ENCODE results near the gene NXPH1.
A peak's percentile ranks its signal among the peaks of the same experiment; 100 is the strongest.
"Not testable (repeated sequence)": the region's sequence is repeated elsewhere in the genome, so short reads cannot be mapped to it uniquely, and the experiment has no call there.

Gene NXPH1

GRCh38 chr7:8612584-8612983, 179.2 kb downstream of the NXPH1 start:
- DNase-seq: no peak

- no peak for DNase-seq
These were observed 179.8 kb downstream of the NXPH1 start for GRCh38 chr7:8613191-8613590.

GRCh38 chr7:8615019-8615418, 181.6 kb downstream of the NXPH1 start:
- no peak for DNase-seq

- DNase-seq: no peak
These were observed 185.1 kb downstream of the NXPH1 start for GRCh38 chr7:8618441-8619070.

- no peak for DNase-seq
These were observed 186.8 kb downstream of the NXPH1 start for GRCh38 chr7:8620169-8620568.

- no peak for DNase-seq
These were observed 192.2 kb downstream of the NXPH1 start for GRCh38 chr7:8625612-8626011.

- DNase-seq: no peak
These were observed 193.9 kb downstream of the NXPH1 start for GRCh38 chr7:8627325-8627724.

- no peak for DNase-seq
These were observed 195.2 kb downstream of the NXPH1 start for GRCh38 chr7:8628656-8629055.

- DNase-seq: no peak
These were observed 196.1 kb downstream of the NXPH1 start for GRCh38 chr7:8629504-8629903.

GRCh38 chr7:8637322-8637721, 203.9 kb downstream of the NXPH1 start:
- DNase-seq: no peak

GRCh38 chr7:8638076-8638475, 204.7 kb downstream of the NXPH1 start:
- peak; percentile 11 for DNase-seq

GRCh38 chr7:8639668-8640067, 206.3 kb downstream of the NXPH1 start:
- DNase-seq: no peak

GRCh38 chr7:8640671-8641070, 207.3 kb downstream of the NXPH1 start:
- DNase-seq: no peak

GRCh38 chr7:8668627-8669500, 235.5 kb downstream of the NXPH1 start:
- DNase-seq: no peak

GRCh38 chr7:8669501-8669851, 236.1 kb downstream of the NXPH1 start:
- DNase-seq: no peak

GRCh38 chr7:8684426-8684825, 251.0 kb downstream of the NXPH1 start:
- DNase-seq: no peak

- no peak for DNase-seq
These were observed 266.6 kb downstream of the NXPH1 start for GRCh38 chr7:8699875-8700624.

- no peak for DNase-seq
These were observed 269.4 kb downstream of the NXPH1 start for GRCh38 chr7:8702807-8703206.

- no peak for DNase-seq
These were observed 276.7 kb downstream of the NXPH1 start for GRCh38 chr7:8710124-8710523.

- no peak for DNase-seq
These were observed 281.4 kb downstream of the NXPH1 start for GRCh38 chr7:8714791-8715190.

- no peak for DNase-seq
These were observed 285.7 kb downstream of the NXPH1 start for GRCh38 chr7:8719102-8719501.

- DNase-seq: peak; percentile 59
These were observed 290.8 kb downstream of the NXPH1 start for GRCh38 chr7:8724080-8724718.

- DNase-seq: not testable (repeated sequence)
These were observed 298.3 kb downstream of the NXPH1 start for GRCh38 chr7:8731756-8732155.
